Measurements from ENCODE around the gene EML5. TPM values are rescaled to one million over a fixed set of nuclear protein-coding genes. Genes with fewer than 3 reads are reported as not detected.

EML5 gene
- polyA plus RNA-seq, 5 donors = 1.3 to 2.5 (median 1.8) TPM

DNA sequence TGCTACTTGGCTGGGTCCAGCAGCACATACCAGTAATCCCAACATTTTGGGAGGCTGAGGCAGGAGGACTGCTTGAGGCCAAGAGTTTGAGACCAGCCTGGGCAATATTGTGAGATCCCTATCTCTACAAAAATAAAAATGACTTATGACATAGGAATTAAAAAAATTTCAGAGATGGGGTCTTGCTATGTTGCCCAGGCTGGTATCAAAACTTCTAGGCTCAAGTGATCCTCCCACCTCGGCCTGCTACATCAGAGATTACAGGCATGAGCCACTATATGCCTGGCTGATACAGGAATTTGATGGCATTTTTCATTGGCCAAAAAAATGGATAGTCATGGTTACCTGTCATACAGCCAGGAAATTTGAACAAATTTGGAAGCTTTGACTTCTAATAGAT is 175.3 kb downstream of the EML5 start:
- DNase-seq = no peak

DNA sequence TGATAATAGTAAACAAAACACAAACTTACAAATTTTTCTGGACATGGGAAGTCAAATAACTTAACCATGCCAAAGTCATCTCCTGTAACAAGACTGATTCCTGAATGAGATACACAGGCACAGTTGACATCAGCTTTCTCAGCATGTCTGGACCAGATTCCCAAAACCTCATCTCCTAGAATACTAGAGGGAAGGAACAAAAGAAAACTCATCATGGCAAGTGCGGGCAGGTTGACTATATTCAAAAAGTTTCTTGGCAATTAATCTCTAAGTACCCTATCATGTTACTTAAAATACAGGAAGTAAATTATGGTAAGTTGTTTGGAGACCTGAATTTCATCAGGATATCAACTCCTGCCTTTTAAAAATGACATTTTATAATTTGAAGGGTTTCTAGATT is 176.1 kb downstream of the EML5 start:
- no peak for DNase-seq

- DNase-seq = no peak
Measured at GRCh38 chr14:88614218-88614907, 178.4 kb downstream of the EML5 start.

GRCh38 chr14:88613552-88614010 is 179.2 kb downstream of the EML5 start:
- DNase-seq = no peak

- no peak for DNase-seq
Measured at GRCh38 chr14:88612981-88613380, 179.8 kb downstream of the EML5 start.

DNA sequence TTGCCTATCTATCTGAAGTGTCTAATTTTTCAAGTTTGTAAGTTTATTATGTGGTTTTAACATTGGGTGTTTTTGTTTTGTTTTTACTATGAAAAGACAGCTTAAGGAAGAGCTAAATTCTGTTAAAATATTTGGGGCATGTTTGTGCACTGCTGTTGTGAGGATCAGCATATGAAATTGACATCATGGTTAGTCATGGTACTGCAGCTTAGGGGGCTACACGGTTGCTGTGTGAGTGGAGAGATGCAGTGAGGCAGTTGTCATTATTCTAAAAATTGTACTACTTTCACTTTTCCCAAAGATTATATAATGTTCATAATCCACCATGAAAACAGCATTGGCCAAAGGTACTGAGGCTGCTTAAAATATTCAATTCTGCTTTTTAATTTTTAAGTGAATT is 180.9 kb downstream of the EML5 start:
- DNase-seq = no peak

DNA sequence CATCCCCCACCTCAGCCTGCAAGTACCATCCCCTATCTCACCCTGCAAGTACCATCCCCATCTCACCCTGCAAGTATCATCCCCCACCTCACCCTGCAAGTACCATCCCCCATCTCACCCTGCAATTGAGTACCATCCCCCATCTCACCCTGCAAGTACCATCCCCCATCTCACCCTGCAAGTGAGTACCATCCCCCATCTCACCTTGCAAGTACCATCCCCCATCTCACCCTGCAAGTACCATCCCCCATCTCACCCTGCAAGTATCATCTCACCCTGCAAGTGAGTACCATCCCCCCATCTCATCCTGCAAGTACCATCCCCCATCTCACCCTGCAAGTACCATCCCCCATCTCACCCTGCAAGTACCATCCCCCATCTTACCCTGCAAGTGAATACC is 184.9 kb downstream of the EML5 start:
- no peak for DNase-seq

DNA sequence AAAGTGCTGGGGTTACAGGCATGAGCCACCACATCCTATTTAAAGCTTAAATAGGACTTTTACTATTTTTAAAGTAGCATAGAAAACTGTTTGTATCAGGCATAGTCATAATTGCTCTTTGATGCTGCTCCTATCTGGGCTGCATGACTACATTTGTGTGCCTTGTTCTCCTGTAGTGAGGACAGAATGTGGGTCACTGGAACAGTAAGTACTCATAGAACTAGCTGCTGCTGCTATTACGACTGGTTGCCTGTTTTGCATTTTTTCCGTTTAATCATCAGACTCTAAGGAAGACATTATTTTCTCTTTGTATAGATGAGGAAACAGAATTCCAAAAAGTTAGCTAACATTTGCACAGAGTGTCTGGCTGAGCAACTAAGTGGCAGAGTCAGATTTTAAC is 187.2 kb downstream of the EML5 start:
- DNase-seq = no peak

GRCh38 chr14:88604212-88604611 is 188.5 kb downstream of the EML5 start:
- DNase-seq = no peak

GRCh38 chr14:88599761-88600439 is 192.9 kb downstream of the EML5 start:
- DNase-seq = no peak

GRCh38 chr14:88599326-88599725 is 193.4 kb downstream of the EML5 start:
- no peak for DNase-seq

DNA sequence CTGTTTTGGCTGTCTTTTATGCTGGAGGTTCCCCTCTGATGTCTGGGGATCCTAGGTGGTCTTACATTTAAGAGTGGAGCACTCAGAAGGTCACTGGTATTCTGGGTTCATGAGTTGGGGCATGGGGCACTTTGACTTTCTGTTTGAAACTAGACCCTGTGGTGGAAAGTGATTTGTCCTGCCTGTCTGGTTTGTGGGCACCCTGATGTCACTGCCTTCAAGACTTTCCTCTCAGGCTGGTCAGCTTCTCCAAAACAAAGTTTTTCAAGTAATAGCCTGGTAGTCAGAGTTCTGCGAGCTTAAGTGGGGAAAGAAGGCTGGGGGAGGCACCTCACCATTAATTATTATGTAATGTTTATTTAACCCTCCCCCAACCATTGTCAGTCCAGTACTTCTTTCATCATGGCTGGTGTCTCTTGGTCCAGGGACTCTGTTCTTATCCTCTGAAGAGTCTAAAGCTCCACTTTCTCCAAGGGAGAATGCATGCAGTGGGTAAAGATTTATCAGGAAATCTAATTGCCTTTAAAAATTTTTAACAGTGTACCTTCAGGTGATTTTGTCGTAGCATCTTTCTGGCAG is 194.6 kb downstream of the EML5 start:
- no peak for DNase-seq

GRCh38 chr14:88597601-88598000 is 195.2 kb downstream of the EML5 start:
- no peak for DNase-seq

- DNase-seq = no peak
Measured at GRCh38 chr14:88597038-88597437, 195.7 kb downstream of the EML5 start.

DNA sequence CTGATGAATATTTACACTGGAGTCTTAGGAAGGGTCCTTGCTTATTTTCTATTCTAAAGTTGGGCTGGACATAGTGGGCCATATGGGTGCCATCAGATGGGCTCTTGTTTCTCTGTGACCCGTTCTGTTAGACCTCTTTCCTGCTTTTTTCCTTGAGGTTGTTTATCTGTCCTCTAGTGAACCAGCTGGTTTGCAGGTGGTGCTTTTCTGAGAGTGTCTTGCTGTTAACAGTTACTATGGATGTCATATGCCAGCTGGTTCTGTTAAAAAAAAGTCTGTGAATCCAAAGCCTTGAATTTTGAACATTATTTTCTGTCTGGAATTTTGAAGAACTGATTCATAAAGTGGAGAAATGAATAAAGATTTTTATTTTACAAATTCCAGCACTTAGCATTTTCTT is 200.7 kb downstream of the EML5 start:
- DNase-seq = no peak

- no peak for DNase-seq
Measured at GRCh38 chr14:88590173-88590572, 202.6 kb downstream of the EML5 start.

- no peak for DNase-seq
Measured at GRCh38 chr14:88588081-88588480, 204.7 kb downstream of the EML5 start.

- no peak for DNase-seq
Measured at GRCh38 chr14:88584451-88584850, 208.3 kb downstream of the EML5 start.

GRCh38 chr14:88576222-88576621 is 216.5 kb downstream of the EML5 start:
- DNase-seq = no peak

- DNase-seq = no peak
Measured at GRCh38 chr14:88572117-88572516, 220.6 kb downstream of the EML5 start.

- DNase-seq = no peak
Measured at GRCh38 chr14:88568196-88568595, 224.6 kb downstream of the EML5 start.

DNA sequence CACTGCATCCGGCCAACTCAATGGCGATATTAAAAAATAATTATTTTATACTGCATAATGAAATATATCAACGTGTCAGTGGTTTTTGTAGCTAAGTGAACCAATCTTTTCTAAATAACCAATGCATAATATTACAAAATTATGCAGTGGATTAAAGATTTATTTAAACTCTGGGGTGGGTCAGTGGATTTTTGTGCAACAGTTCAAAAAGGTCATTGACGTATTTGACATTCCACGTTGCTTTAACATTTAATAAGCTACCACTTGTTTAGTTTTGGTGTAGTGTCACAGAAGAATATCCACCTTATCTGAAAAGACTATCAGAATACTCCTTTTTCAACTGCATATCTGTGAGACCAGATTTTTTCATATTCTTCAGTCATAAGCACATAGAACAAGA is 227.3 kb downstream of the EML5 start:
- no peak for DNase-seq

DNA sequence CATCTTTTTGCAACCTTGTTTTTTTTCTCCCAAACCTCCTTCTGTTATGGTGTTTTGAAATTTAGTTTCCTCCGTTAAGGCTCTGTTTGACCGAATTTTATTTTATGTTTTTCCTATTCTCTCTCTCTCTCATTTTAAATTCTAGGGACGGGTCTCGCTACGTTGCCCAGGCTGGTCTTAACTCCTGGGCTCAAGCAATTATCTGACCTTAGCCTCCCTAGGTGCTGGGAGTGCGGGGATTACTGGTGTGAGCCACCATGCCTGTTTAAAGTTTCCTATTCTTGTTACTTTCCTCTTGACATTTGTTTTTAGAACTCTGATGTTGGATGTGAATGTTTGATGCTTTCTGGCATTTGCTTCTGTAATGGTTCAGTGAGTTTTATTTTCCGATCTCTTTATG is 228.9 kb downstream of the EML5 start:
- no peak for DNase-seq
